Measurements from ENCODE around the gene SMOC1. TPM values are rescaled to one million over a fixed set of nuclear protein-coding genes. Genes with fewer than 3 reads are reported as not detected.
A peak's percentile ranks its signal among the peaks of the same experiment; 100 is the strongest.

Gene SMOC1
- total RNA-seq, 1 experiment from 2014 or later: 22.9 TPM

GRCh38 chr14:70033561-70033960 lies 154.3 kb downstream of the SMOC1 start:
- Mint-ChIP-seq H3K27ac (ENCODE audit: low read depth, unreplicated experiment) (no peak overlapping the region), H3K9me3 (ENCODE audit: unreplicated experiment) (no peaks in the 10 kb centered on the region), H3K36me3 (ENCODE audit: insufficient read depth, unreplicated experiment) (peaks cover 6% of the 10 kb centered on the region), H3K4me1 (ENCODE audit: insufficient read depth, unreplicated experiment) (peaks cover 8% of the 10 kb centered on the region), H3K27me3 (ENCODE audit: insufficient read depth, unreplicated experiment) (no peaks in the 10 kb centered on the region), H3K4me3 (ENCODE audit: unreplicated experiment) (no peak overlapping the region)
- TF ChIP-seq CTCF (IDR thresholded peaks at IDR 0.05; ENCODE audit: unreplicated experiment): no peak
- intact Hi-C loops (cut with micrococcal nuclease): no loop called here
- ChIA-PET POLR2A (interaction anchor here (0.6 kb wide), 1 partner anchor 1119 kb away, joined by 3 read pairs; no protein-coding TSS in a partner anchor), CTCF (interaction anchor here (0.9 to 2.5 kb wide), 4 partner anchors 20 to 215 kb away, joined by 3 to 9 read pairs (median 3); no protein-coding TSS in a partner anchor)
- no TSS peak for BruUV-seq (replicated peaks)
- no peak for DNase-seq (ENCODE audit: unreplicated experiment)

- Mint-ChIP-seq H3K27me3 (ENCODE audit: insufficient read depth, unreplicated experiment) (peaks cover 4% of the 10 kb centered on the region), H3K4me3 (ENCODE audit: unreplicated experiment) (no peak overlapping the region), H3K36me3 (ENCODE audit: insufficient read depth, unreplicated experiment) (peaks cover 6% of the 10 kb centered on the region), H3K9me3 (ENCODE audit: unreplicated experiment) (no peaks in the 10 kb centered on the region), H3K27ac (ENCODE audit: low read depth, unreplicated experiment) (peak overlapping the region; percentile 3), H3K4me1 (ENCODE audit: insufficient read depth, unreplicated experiment) (peaks cover 12% of the 10 kb centered on the region)
- intact Hi-C loops (cut with micrococcal nuclease): no loop called here
- BruUV-seq (replicated peaks): no TSS peak
- CTCF ChIA-PET: interaction anchor here (0.8 to 2.5 kb wide), 5 partner anchors 11 to 216 kb away, joined by 3 to 9 read pairs (median 3); no protein-coding TSS in a partner anchor
- TF ChIP-seq CTCF (IDR thresholded peaks at IDR 0.05; ENCODE audit: unreplicated experiment): no peak
- POLR2A ChIA-PET: no interaction called here
- no peak for DNase-seq (ENCODE audit: unreplicated experiment)
These were observed 155.0 kb downstream of the SMOC1 start for GRCh38 chr14:70034257-70034656.

GRCh38 chr14:70036665-70037064 lies 157.4 kb downstream of the SMOC1 start:
- TF ChIP-seq CTCF (IDR thresholded peaks at IDR 0.05; ENCODE audit: unreplicated experiment): no peak
- DNase-seq (ENCODE audit: unreplicated experiment): peak; percentile 27
- Mint-ChIP-seq H3K36me3 (ENCODE audit: insufficient read depth, unreplicated experiment) (peaks cover 3% of the 10 kb centered on the region), H3K4me1 (ENCODE audit: insufficient read depth, unreplicated experiment) (peaks cover 19% of the 10 kb centered on the region), H3K9me3 (ENCODE audit: unreplicated experiment) (no peaks in the 10 kb centered on the region), H3K4me3 (ENCODE audit: unreplicated experiment) (no peak overlapping the region), H3K27me3 (ENCODE audit: insufficient read depth, unreplicated experiment) (peaks cover 13% of the 10 kb centered on the region), H3K27ac (ENCODE audit: low read depth, unreplicated experiment) (no peak overlapping the region)
- intact Hi-C loops (cut with micrococcal nuclease): no loop called here
- POLR2A ChIA-PET: no interaction called here
- CTCF ChIA-PET: interaction anchor here (0.9 to 1.3 kb wide), 2 partner anchors 9 to 218 kb away, joined by 3 read pairs; no protein-coding TSS in a partner anchor
- no TSS peak for BruUV-seq (replicated peaks)

- intact Hi-C loops (cut with micrococcal nuclease): no loop called here
- POLR2A ChIA-PET: no interaction called here
These were observed 163.8 kb downstream of the SMOC1 start for GRCh38 chr14:70043001-70043400.

More at GRCh38 chr14:70043001-70043400, 163.8 kb downstream of the SMOC1 start:
- BruUV-seq (replicated peaks): no TSS peak
- peaks cover 24% of the 10 kb centered on the region for H3K4me1 Mint-ChIP-seq (ENCODE audit: insufficient read depth, unreplicated experiment)
- DNase-seq (ENCODE audit: unreplicated experiment): no peak
- H3K9me3 Mint-ChIP-seq (ENCODE audit: unreplicated experiment): no peaks in the 10 kb centered on the region
- peaks cover 5% of the 10 kb centered on the region for H3K36me3 Mint-ChIP-seq (ENCODE audit: insufficient read depth, unreplicated experiment)
- no peak overlapping the region for H3K4me3 Mint-ChIP-seq (ENCODE audit: unreplicated experiment)
- H3K27me3 Mint-ChIP-seq (ENCODE audit: insufficient read depth, unreplicated experiment): peaks cover 25% of the 10 kb centered on the region
- H3K27ac Mint-ChIP-seq (ENCODE audit: low read depth, unreplicated experiment): no peak overlapping the region
- TF ChIP-seq CTCF (IDR thresholded peaks at IDR 0.05; ENCODE audit: unreplicated experiment): no peak
- CTCF ChIA-PET: interaction anchor here (1.1 kb wide), 1 partner anchor 275 kb away, joined by 3 read pairs; no protein-coding TSS in a partner anchor
